Glomerular visceral epithelial cell (primary cell): ENCODE data around the gene HOXB8.

Experiments
- DNase-seq: peaks from one replicate; pipeline ENCODE4 v3.0.0-alpha.2; 2016; ENCODE audit errors: extremely low spot score

HOXB8 gene

GRCh38 chr17:48624544-48625494 lies 9.7 kb upstream of the HOXB8 start:
- DNase-seq = peak; percentile 56

- DNase-seq = no peak
Observed at GRCh38 chr17:48624118-48624517, 9.0 kb upstream of the HOXB8 start.

- DNase-seq = no peak
Observed at GRCh38 chr17:48623583-48623982, 8.5 kb upstream of the HOXB8 start.

GRCh38 chr17:48622857-48623256 lies 7.8 kb upstream of the HOXB8 start:
- no peak for DNase-seq

GRCh38 chr17:48621410-48622392 lies 6.6 kb upstream of the HOXB8 start:
- DNase-seq = no peak

- no peak for DNase-seq
Observed at GRCh38 chr17:48620461-48621139, 5.5 kb upstream of the HOXB8 start.

- DNase-seq = no peak
Observed at GRCh38 chr17:48619826-48620449, 4.8 kb upstream of the HOXB8 start.

GRCh38 chr17:48618256-48618896 lies 3.3 kb upstream of the HOXB8 start:
- peak; percentile 91 for DNase-seq

GRCh38 chr17:48617471-48618255 lies 2.6 kb upstream of the HOXB8 start:
- DNase-seq = no peak

- no peak for DNase-seq
Observed at GRCh38 chr17:48616717-48617470, 1.8 kb upstream of the HOXB8 start.

GRCh38 chr17:48615963-48616716 lies 1.0 kb upstream of the HOXB8 start:
- DNase-seq = no peak

GRCh38 chr17:48613862-48614694 lies 1.0 kb downstream of the HOXB8 start:
- DNase-seq = peak; percentile 51

GRCh38 chr17:48612854-48613691 lies 2.0 kb downstream of the HOXB8 start:
- DNase-seq = peak; percentile 66

GRCh38 chr17:48612456-48612853 lies 2.6 kb downstream of the HOXB8 start:
- DNase-seq = peak; percentile 52

- peak; percentile 62 for DNase-seq
Observed at GRCh38 chr17:48611681-48612455, 3.2 kb downstream of the HOXB8 start.

- DNase-seq = no peak
Observed at GRCh38 chr17:48611213-48611612, 3.9 kb downstream of the HOXB8 start.
